Neutrophil (primary cell): ENCODE results near the gene FAM136A.
A peak's percentile ranks its signal among the peaks of the same experiment; 100 is the strongest.

Experiments used
- H3K27ac ChIP-seq: fragments of 200-600 bp; sonication (generic); 2 replicates; pipeline ENCODE4 v1.5.1; 2016; ENCODE audit warnings: mild to moderate bottlenecking, moderate library complexity
- H3K27me3 ChIP-seq: fragments of 200-600 bp; sonication (generic); 2 replicates; pipeline ENCODE4 v1.6.0; 2016; ENCODE audit warnings: mild to moderate bottlenecking
- H3K36me3 ChIP-seq: fragments of 200-600 bp; sonication (generic); 2 replicates; pipeline ENCODE4 v1.5.1; 2017
- H3K4me1 ChIP-seq, 2 experiments: fragments of 200-600 bp in 1 of 2; sonication (generic) in 1 of 2; 1 replicate in 1 of 2; 2 replicates in 1 of 2; pipeline versions ENCODE4 v1.5.1 to v1.6.1; 2013 to 2016; ENCODE audit warnings: low read depth in 1 of 2, low read length in 1 of 2, mild to moderate bottlenecking in 1 of 2, moderate library complexity in 1 of 2; ENCODE audit not compliant: control insufficient read depth in 1 of 2, insufficient read depth in 1 of 2
- H3K4me3 ChIP-seq, 2 experiments: fragments of 200-600 bp in 1 of 2; sonication (generic) in 1 of 2; 1 replicate in 1 of 2; 2 replicates in 1 of 2; pipeline ENCODE4 v1.5.1; 2013 to 2016; ENCODE audit warnings: low read depth in 1 of 2, low read length in 1 of 2, mild to moderate bottlenecking in 1 of 2, moderate library complexity in 1 of 2
- H3K9me3 ChIP-seq: fragments of 200-600 bp; sonication (generic); 2 replicates; pipeline ENCODE4 v1.5.1; 2016
- CTCF ChIP-seq: fragments of 200-600 bp; sonication (generic); IDR thresholded peaks from 2 replicates; pipeline ENCODE4 v1.5.1; 2016; ENCODE audit warnings: antibody characterized with exemption

FAM136A gene

GRCh38 chr2:70340761-70341476 lies 39.1 kb upstream of the FAM136A start:
- Histone ChIP-seq H3K4me3 (no peak overlapping the region), H3K9me3 (no peaks in the 10 kb centered on the region), H3K27ac (no peak overlapping the region), H3K27me3 (peaks cover 19% of the 10 kb centered on the region), H3K4me1 (peaks cover 6 to 10% of the 10 kb centered on the region in 2 experiments), H3K36me3 (no peaks in the 10 kb centered on the region)
- peak; percentile 89 for TF ChIP-seq CTCF

GRCh38 chr2:70340075-70340474 lies 38.2 kb upstream of the FAM136A start:
- Histone ChIP-seq H3K4me1 (peaks cover 6 to 10% of the 10 kb centered on the region in 2 experiments), H3K9me3 (no peaks in the 10 kb centered on the region), H3K36me3 (no peaks in the 10 kb centered on the region), H3K4me3 (no peak overlapping the region), H3K27me3 (peaks cover 19% of the 10 kb centered on the region), H3K27ac (no peak overlapping the region)
- no peak for TF ChIP-seq CTCF

GRCh38 chr2:70336552-70336951 lies 34.7 kb upstream of the FAM136A start:
- Histone ChIP-seq H3K36me3 (no peaks in the 10 kb centered on the region), H3K4me3 (no peak overlapping the region), H3K9me3 (no peaks in the 10 kb centered on the region), H3K27ac (no peak overlapping the region), H3K4me1 (peaks cover 2 to 3% of the 10 kb centered on the region in 2 experiments), H3K27me3 (peaks cover 8% of the 10 kb centered on the region)
- no peak for TF ChIP-seq CTCF

GRCh38 chr2:70331012-70331411 lies 29.1 kb upstream of the FAM136A start:
- no peak overlapping the region for H3K27ac ChIP-seq
- TF ChIP-seq CTCF, result no peak
- no peaks in the 10 kb centered on the region for H3K36me3 ChIP-seq
- peaks cover 8% of the 10 kb centered on the region for H3K27me3 ChIP-seq
- no peaks in the 10 kb centered on the region for H3K4me1 ChIP-seq
- no peaks in the 10 kb centered on the region for H3K9me3 ChIP-seq
- H3K4me3 ChIP-seq, result no peak overlapping the region

GRCh38 chr2:70330476-70330875 lies 28.6 kb upstream of the FAM136A start:
- H3K4me3 ChIP-seq, result no peak overlapping the region
- no peaks in the 10 kb centered on the region for H3K9me3 ChIP-seq
- H3K27me3 ChIP-seq, result peaks cover 12% of the 10 kb centered on the region
- no peak overlapping the region for H3K27ac ChIP-seq
- H3K36me3 ChIP-seq, result no peaks in the 10 kb centered on the region
- H3K4me1 ChIP-seq, result no peaks in the 10 kb centered on the region
- TF ChIP-seq CTCF, result no peak
